K562 (cell line): ENCODE data around the gene ZSWIM1. TPM values are rescaled to one million over a fixed set of nuclear protein-coding genes. Genes with fewer than 3 reads are reported as not detected.
A peak's percentile ranks its signal among the peaks of the same experiment; 100 is the strongest.

Source experiments
- BRD4 ChIP-seq: fragments of 200-600 bp; sonication (generic); IDR thresholded peaks from 2 replicates; pipeline ENCODE4 v1.6.1; 2017; ENCODE audit warnings: inconsistent platforms
- CREB1 ChIP-seq, 2 experiments: sonication (generic) in 1 of 2; formaldehyde crosslinking in 1 of 2; IDR thresholded peaks; 2 replicates each; pipeline versions ENCODE4 v1.6.1 to v1.8.0; 2012 to 2022; ENCODE audit warnings: inconsistent platforms in 1 of 2, mild to moderate bottlenecking in 1 of 2, missing genetic modification reagents in 1 of 2, moderate library complexity in 1 of 2
- E2F1 ChIP-seq: sonication (generic); formaldehyde crosslinking; IDR thresholded peaks from 2 replicates; pipeline ENCODE4 v1.8.1; 2023; ENCODE audit warnings: mild to moderate bottlenecking, missing genetic modification reagents, moderate library complexity
- ESRRA ChIP-seq: fragments of 450-650 bp; IDR thresholded peaks from 2 replicates; pipeline ENCODE4 v1.6.1; 2014; ENCODE audit warnings: low read depth, mild to moderate bottlenecking, moderate library complexity, borderline replicate concordance
- GABPA ChIP-seq: fragments of 200-800 bp; sonication (Bioruptor generic); conservative IDR thresholded peaks from 2 replicates; pipeline ENCODE4 v1.6.1; 2016; ENCODE audit warnings: low read depth, missing genetic modification characterization, missing compliant biosample characterization
- GATAD2B ChIP-seq: fragments of 450-650 bp; IDR thresholded peaks from 2 replicates; pipeline ENCODE4 v1.6.1; 2017; ENCODE audit warnings: mild to moderate bottlenecking, borderline replicate concordance
- HDAC2 ChIP-seq: fragments of 450-650 bp; IDR thresholded peaks from 2 replicates; pipeline ENCODE4 v1.6.1; 2016; ENCODE audit warnings: mild to moderate bottlenecking
- MED1 ChIP-seq: sonication (generic); formaldehyde crosslinking; IDR thresholded peaks from 2 replicates; pipeline ENCODE4 v1.8.1; 2023; ENCODE audit warnings: missing genetic modification reagents, borderline replicate concordance
- MYC ChIP-seq, 2 experiments: fragments of 250-450 bp in 1 of 2; sonication (Bioruptor Pico) in 1 of 2; IDR thresholded peaks; 2 replicates each; pipeline versions ENCODE4 v1.5.1 to v1.6.1; 2012 to 2021; ENCODE audit warnings: low read depth in 2 of 2, borderline replicate concordance in 1 of 2, improper control_type of control experiment in 1 of 2, low read length in 1 of 2, mild to moderate bottlenecking in 1 of 2, moderate library complexity in 1 of 2
- NR2F6 ChIP-seq: fragments of 450-650 bp; formaldehyde crosslinking; IDR thresholded peaks from 2 replicates; pipeline ENCODE4 v1.4.0; 2020; ENCODE audit warnings: mild to moderate bottlenecking
- PHF21A ChIP-seq: fragments of 450-650 bp; IDR thresholded peaks from 2 replicates; pipeline ENCODE4 v1.6.1; 2017; ENCODE audit warnings: low read depth, borderline replicate concordance
- RCOR1 ChIP-seq, 2 experiments: IDR thresholded peaks; 2 replicates each; pipeline ENCODE4 v1.6.1; 2012; ENCODE audit warnings: low read depth in 2 of 2, low read length in 2 of 2, borderline replicate concordance in 1 of 2, improper control_type of control experiment in 1 of 2
- SMAD2 ChIP-seq: fragments of 150-350 bp; IDR thresholded peaks from 2 replicates; pipeline ENCODE4 v1.6.1; 2014; ENCODE audit warnings: low read depth, mild to moderate bottlenecking, low read length
- SP1 ChIP-seq: sonication (generic); formaldehyde crosslinking; IDR thresholded peaks from 2 replicates; pipeline ENCODE4 v1.8.1; 2022; ENCODE audit warnings: mild to moderate bottlenecking, missing genetic modification reagents
- TSC22D4 ChIP-seq: fragments of 450-650 bp; IDR thresholded peaks from 2 replicates; pipeline ENCODE4 v1.6.1; 2016; ENCODE audit warnings: missing genetic modification characterization, missing biosample characterization, control low read depth
- ZBED1 ChIP-seq: IDR thresholded peaks from 2 replicates; pipeline ENCODE4 v1.6.1; 2014
- ZBTB11 ChIP-seq, 3 experiments: fragments of 200-800 bp in 1 of 3; fragments of 250-450 bp in 1 of 3; fragments of 450-650 bp in 1 of 3; sonication (Bioruptor Pico) in 1 of 3; sonication (Bioruptor generic) in 1 of 3; formaldehyde crosslinking in 1 of 3; IDR thresholded peaks; 2 replicates each; pipeline versions ENCODE4 v1.6.1 to v1.8.0; 2016 to 2022; ENCODE audit warnings: mild to moderate bottlenecking in 2 of 3, missing genetic modification characterization in 2 of 3, missing compliant biosample characterization in 1 of 3, moderate library complexity in 1 of 3
- ZBTB49 ChIP-seq: sonication (generic); formaldehyde crosslinking; IDR thresholded peaks from 2 replicates; pipeline ENCODE4 v1.8.0; 2022; ENCODE audit warnings: missing genetic modification reagents, mild to moderate bottlenecking, borderline replicate concordance
- ZNF408 ChIP-seq: fragments of 250-450 bp; sonication (Bioruptor Pico); IDR thresholded peaks from 2 replicates; pipeline ENCODE4 v1.4.0; 2020; ENCODE audit warnings: low read depth, mild to moderate bottlenecking, moderate library complexity
- ZNF764 ChIP-seq: fragments of 250-450 bp; sonication (Bioruptor Pico); IDR thresholded peaks from 2 replicates; pipeline ENCODE4 v1.4.0; 2020; ENCODE audit warnings: low read depth, mild to moderate bottlenecking, moderate library complexity
- polyA plus RNA-seq, 8 experiments: library from polyadenylated mRNA; depleted of rRNA in 4 of 8; stranded (reverse) in 5 of 8; unstranded in 3 of 8; fragments of >200 nt; fragmentation: Nextera tagmentation in 2 of 8; fragmentation: Illumina TruSeq in 1 of 8; extraction: Ambion mirVana in 2 of 8; extraction: Trizol in 1 of 8; gene quantifications; 2 replicates each; pipeline versions ENCODE4 v1.2.1 to v1.2.3, GENCODE V29; 2011 to 2014; ENCODE audit warnings: inconsistent platforms in 1 of 8, missing spikeins in 1 of 8
- total RNA-seq, 7 experiments: library from RNA; depleted of rRNA in 6 of 7; stranded (reverse); fragments of >200 nt in 6 of 7; fragmentation: Illumina TruSeq in 2 of 7; extraction: Trizol in 2 of 7; gene quantifications; 2 replicates each; pipeline versions ENCODE4 v1.2.1 to v1.2.3, GENCODE V29; 2011 to 2021; ENCODE audit warnings: low replicate concordance in 1 of 7

The ZSWIM1 gene
- total and polyA plus RNA-seq, 9 of the 15 experiments (the other 6 are each of a cell fraction or from before 2014, with no cell fraction given), result 2.5 to 15.6 (median 9.5) TPM

GRCh38 chr20:45880988-45881788 is at the start of gene ZSWIM1 (continued):
- TF ChIP-seq ZBTB49 (no peak), NR2F6 (no peak), ZNF764 (CRISPR knock-in tag) (no peak), ZBTB11 (CRISPR knock-in tag; IDR thresholded peaks at IDR 0.05) (no peak), MED1 (CRISPR knock-in tag) (no peak), E2F1 (CRISPR knock-in tag) (no peak), GABPA (tag) (peak; percentile 33; the same call in 1 of the 2 replicates), ESRRA (no peak; the same call in 1 of the 2 replicates), PHF21A (no peak), ZBED1 (no peak), TSC22D4 (tag) (no peak), HDAC2 (peak; percentile 76), GATAD2B (no peak), MYC (IDR thresholded peaks at IDR 0.05; ENCODE audit: low read depth, low read length) (no peak), MYC (CRISPR knock-in tag; IDR thresholded peaks at IDR 0.05; ENCODE audit: borderline replicate concordance, low read depth) (peak; percentile 56; the same call in 1 of the 2 replicates), CREB1 (IDR thresholded peaks at IDR 0.05) (peak; percentile 48; the same call in 1 of the 2 replicates), CREB1 (CRISPR knock-in tag; IDR thresholded peaks at IDR 0.05) (peak; percentile 83), SP1 (peak; percentile 72), BRD4 (no peak), ZNF408 (no peak), SMAD2 (no peak), RCOR1 (IDR thresholded peaks at IDR 0.05; ENCODE audit: borderline replicate concordance in 1 of 2, low read depth in 2 of 2, low read length in 2 of 2) (0 out of 4 replicates have a peak, but pooled peaks of 1 of the 2 experiments have one; percentile 18)
